ENCODE data around the gene FOLR2.
A peak's percentile ranks its signal among the peaks of the same experiment; 100 is the strongest.

FOLR2 gene

DNA sequence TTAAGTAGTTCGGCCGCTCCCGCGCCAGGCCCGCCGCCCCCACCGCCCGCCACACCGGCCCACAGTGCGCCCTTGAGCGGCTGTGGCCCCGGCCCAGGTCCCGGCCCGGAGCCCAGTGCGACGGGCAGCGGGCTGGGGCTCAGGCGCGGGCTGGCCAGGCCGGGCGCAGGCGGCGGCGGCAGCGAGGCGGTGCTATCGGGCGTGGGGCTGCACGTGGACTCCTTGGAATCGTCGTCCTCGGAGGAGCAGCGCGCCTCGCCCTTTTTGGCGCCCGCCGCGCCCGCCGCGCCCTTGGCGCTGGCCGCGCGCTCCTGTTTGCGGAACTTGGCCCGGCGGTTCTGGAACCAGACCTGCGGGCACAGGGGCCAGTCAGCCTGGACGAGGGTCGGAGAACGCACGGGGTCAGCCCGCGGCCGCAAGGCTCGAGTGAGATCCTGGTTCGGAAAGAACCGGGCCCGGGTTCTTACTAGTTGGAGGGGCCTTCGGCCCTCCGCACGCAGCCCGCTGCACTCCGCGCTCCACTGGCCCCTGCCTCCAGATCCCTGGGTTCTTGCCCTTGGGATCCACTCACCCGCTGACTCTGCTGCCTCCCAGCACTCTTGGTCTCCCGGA, 23.4 kb downstream of the FOLR2 start:
- peak; percentile 27 for DNase-seq (ENCODE audit: low read depth)
- TF ChIP-seq, protein P1, sequence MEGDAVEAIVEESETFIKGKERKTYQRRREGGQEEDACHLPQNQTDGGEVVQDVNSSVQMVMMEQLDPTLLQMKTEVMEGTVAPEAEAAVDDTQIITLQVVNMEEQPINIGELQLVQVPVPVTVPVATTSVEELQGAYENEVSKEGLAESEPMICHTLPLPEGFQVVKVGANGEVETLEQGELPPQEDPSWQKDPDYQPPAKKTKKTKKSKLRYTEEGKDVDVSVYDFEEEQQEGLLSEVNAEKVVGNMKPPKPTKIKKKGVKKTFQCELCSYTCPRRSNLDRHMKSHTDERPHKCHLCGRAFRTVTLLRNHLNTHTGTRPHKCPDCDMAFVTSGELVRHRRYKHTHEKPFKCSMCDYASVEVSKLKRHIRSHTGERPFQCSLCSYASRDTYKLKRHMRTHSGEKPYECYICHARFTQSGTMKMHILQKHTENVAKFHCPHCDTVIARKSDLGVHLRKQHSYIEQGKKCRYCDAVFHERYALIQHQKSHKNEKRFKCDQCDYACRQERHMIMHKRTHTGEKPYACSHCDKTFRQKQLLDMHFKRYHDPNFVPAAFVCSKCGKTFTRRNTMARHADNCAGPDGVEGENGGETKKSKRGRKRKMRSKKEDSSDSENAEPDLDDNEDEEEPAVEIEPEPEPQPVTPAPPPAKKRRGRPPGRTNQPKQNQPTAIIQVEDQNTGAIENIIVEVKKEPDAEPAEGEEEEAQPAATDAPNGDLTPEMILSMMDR (conservative IDR thresholded peaks at IDR 0.05; ENCODE audit: control insufficient read depth, insufficient read depth, low read depth, low read length) = no peak
- no peak overlapping the region for H3K4me3 ChIP-seq (ENCODE audit: control insufficient read depth, low read depth, low read length)

DNA sequence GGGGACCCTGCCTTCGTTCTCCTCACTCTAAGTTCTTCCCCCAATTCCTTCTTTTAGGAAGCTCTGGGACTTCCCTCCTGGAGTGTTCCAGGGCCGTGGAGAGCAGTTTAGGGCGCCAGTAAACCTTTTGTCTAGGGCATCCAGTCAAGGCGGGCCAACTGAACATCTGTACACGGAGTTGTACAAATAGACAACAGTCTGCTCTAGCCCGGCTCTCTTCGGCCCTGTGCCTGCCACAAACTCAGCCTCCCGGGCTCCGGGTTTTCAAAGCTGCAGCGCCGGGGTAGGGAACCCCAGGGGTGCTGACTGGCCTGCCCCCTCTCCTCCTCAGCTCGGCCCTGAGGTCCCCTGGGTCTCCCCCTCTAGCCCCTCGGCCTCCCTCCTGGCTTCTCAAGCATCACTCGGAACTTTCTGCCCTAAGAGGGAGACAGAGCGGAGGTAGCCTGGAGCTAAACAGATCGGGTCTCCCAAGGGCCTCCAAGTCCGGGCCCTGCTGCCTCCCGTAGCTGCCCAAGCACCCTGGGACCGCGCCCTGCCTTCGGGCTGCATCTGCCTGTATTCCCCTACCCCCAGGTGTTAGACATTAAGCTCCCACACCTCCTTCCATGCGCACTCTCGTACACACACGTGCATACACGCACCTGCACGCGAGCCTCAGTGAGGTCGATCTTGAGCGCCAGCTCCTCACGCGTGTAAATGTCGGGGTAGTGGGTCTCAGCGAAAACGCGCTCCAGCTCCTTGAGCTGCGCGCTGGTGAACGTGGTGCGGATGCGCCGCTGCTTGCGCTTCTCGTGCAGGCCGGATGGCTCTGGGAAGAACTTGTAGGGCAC, 24.1 kb downstream of the FOLR2 start:
- no peak for DNase-seq (ENCODE audit: low read depth)
- TF ChIP-seq, protein P1 (conservative IDR thresholded peaks at IDR 0.05; ENCODE audit: control insufficient read depth, insufficient read depth, low read depth, low read length) = no peak

DNA sequence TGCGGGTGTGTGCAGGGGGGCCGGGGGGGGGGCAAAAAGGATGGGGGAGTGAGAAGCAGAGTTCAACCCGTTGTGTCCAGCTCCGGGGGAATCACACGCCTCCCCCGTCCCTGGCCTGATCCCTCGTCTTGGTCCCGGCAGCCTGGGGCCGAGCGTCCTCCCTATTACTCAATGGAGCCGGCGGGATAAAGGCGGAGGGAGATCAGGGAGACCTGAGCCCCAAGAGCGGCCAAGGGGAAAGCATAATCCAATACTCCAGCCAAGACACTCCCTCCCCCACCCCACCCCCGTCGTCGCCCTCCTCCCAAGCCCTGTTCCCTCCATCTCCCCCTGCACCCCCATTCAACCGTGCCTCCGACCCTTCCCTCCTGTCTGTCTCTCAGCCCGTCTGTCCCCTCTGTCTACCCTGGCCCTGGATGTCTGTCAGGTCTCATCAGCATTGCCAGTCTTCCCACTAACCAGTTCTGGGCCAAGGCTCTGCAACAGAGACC, 24.7 kb downstream of the FOLR2 start:
- no peak for DNase-seq (ENCODE audit: low read depth)
- H3K4me3 ChIP-seq (ENCODE audit: control insufficient read depth, low read depth, low read length) = no peak overlapping the region
- TF ChIP-seq, protein P1 (conservative IDR thresholded peaks at IDR 0.05; ENCODE audit: control insufficient read depth, insufficient read depth, low read depth, low read length) = no peak

More for the DNA sequence above, 24.1 kb downstream of the FOLR2 start:
- H3K4me3 ChIP-seq (ENCODE audit: control insufficient read depth, low read depth, low read length) = no peak overlapping the region

DNA sequence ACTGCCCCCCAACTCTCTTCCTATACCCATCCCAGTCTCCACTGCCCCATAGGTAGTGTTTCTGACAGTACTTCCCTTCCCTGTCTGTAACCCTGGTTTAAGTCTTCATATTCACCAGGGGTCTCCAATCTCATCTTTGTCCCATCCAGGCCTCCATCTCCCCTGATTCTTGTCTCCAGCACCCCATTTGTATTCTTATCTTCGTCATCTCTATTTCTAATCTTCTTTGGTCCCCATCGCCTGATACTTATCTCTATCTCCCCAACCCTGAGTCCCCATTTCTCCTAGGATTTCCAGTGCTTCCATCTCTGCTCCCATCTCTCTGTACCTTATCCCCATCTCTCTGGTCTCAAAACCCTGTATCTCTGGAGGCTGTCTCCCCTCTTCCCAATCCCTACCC, 25.5 kb downstream of the FOLR2 start:
- TF ChIP-seq, protein P1 (conservative IDR thresholded peaks at IDR 0.05; ENCODE audit: control insufficient read depth, insufficient read depth, low read depth, low read length) = no peak
- no peak for DNase-seq (ENCODE audit: low read depth)
- no peak overlapping the region for H3K4me3 ChIP-seq (ENCODE audit: control insufficient read depth, low read depth, low read length)

DNA sequence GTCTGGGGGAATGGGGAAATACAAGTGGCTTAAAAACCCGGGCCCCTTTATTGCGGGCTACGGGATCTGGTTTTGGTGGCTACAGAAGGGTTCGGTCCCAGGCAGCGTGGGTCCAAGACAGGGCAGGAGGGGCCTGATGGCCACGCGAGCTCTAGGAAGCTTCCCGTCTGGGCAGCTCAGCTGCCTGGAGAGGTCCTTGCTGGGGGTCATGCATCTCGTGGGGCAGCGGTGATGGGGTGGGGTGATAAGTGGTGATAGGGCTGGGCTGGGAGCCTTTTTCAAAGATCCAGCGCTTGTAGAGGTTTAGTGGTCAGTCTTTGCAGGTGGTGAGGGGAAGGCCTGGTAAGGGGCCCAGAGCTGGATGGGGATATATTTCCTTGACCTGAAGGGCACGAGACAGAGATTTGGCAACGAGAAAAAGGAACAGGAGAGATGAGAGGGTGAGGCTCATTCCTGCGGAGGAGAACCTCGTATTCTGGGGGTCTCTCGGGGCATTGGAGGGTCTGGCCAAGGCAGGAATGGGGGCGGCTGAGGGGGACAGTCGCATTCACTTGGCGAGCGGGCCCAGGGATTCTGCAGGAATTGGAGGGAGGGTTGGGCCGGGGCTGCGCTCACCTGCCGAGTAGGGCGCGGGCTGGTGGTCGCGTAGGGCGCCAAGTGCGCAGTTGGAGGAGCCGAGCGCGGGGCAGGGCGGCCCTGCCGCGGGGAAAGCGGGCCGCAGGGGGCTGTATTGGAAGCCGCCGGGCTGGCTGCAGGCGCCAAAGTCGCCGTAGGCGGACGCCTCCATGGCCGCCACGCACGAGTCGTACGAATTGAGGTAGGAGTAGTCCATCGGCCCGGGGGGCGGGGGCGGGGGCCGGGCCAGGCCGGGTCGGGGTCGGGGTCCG, 26.8 kb downstream of the FOLR2 start:
- TF ChIP-seq, protein P1 (conservative IDR thresholded peaks at IDR 0.05; ENCODE audit: control insufficient read depth, insufficient read depth, low read depth, low read length) = no peak
- no peak overlapping the region for H3K4me3 ChIP-seq (ENCODE audit: control insufficient read depth, low read depth, low read length)
- DNase-seq (ENCODE audit: low read depth) = no peak

DNA sequence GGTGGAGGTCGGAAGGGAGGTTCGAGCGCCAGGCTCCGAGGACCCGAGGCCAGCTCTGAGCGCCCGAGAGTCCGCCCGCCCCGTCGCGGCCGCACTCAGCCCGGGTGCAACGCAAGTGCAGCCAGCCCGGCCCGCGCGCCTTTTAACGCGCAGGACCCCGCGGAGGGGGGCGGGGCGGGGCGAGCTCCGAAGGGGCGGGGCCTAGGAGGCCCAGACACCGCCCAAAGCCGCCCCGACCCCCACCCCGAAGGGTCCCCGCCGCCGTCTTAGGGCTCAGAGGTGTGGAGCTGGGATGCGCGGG, 27.4 kb downstream of the FOLR2 start, which contains the start of gene PHOX2A:
PHOX2A (minus strand) TSS at position 117 of the 301 bp plus-strand sequence. CDS start 172 bp downstream, outside the sequence.
- no peak within 1 kb of the TSS for H3K4me3 ChIP-seq (ENCODE audit: control insufficient read depth, low read depth, low read length)
- no peak for DNase-seq (ENCODE audit: low read depth)
- TF ChIP-seq, protein P1 (conservative IDR thresholded peaks at IDR 0.05; ENCODE audit: control insufficient read depth, insufficient read depth, low read depth, low read length) = no peak

Measured in fibroblast of mammary gland (primary cell).